IMR-90 (cell line): ENCODE measurements around the gene ZC3H4.

ENCODE experiments used
- BHLHE40 ChIP-seq: fragments of 150-350 bp; IDR thresholded peaks from 2 replicates; pipeline ENCODE4 v1.6.1; 2016; ENCODE audit warnings: mild to moderate bottlenecking, low read depth, low read length
- FOS ChIP-seq: fragments of 150-350 bp; IDR thresholded peaks from 2 replicates; pipeline ENCODE4 v1.6.1; 2016; ENCODE audit warnings: low read depth, low read length
- NFE2L2 ChIP-seq: fragments of 150-350 bp; IDR thresholded peaks from 2 replicates; pipeline ENCODE4 v1.6.1; 2016; ENCODE audit warnings: low read depth, mild to moderate bottlenecking, low read length
- POLR2A ChIP-seq: IDR thresholded peaks from 2 replicates; pipeline ENCODE4 v1.6.1; 2012; ENCODE audit warnings: mild to moderate bottlenecking, low read depth, low read length
- TF ChIP-seq, protein P1 (sequence below): conservative IDR thresholded peaks from 2 replicates; pipeline ENCODE4 v1.5.1; 2012; ENCODE audit warnings: mild to moderate bottlenecking, low read depth, low read length, improper control_type of control experiment

DNA sequence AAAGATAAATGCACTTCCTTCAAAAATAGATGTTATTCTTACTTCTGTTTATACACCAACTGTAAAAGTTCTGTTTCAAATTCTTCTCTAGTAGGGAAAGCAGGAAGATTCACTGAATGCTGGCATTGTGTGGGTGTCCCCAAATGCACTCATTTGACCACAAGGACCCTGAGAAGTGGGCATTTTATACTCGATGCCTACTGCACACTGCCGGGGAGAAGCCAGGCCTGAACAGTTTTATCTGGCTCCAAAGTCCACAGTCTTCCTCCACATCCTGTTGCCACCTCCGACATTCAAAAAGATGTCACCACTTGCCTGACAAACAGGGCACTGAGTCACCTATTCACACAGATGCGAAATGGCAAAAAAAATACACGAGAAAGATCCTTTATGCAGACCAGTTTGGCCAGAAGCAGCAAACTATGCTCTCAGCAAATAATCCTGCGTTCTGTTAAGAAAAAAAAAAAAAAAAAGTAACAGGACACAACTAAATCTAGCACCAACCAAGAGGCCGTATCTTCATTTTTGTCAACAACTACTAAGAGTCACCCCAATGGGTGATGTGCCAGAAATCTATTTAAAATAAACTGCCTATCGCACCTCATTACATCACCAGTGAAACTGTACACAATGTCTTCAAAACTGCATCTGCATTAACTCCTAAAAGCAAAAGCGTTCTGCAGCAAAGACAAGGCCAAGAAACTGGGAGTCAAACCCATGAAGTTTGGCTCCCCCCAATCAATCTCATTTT lies 6.2 kb downstream of the ZC3H4 start:
- TF ChIP-seq, protein P1, sequence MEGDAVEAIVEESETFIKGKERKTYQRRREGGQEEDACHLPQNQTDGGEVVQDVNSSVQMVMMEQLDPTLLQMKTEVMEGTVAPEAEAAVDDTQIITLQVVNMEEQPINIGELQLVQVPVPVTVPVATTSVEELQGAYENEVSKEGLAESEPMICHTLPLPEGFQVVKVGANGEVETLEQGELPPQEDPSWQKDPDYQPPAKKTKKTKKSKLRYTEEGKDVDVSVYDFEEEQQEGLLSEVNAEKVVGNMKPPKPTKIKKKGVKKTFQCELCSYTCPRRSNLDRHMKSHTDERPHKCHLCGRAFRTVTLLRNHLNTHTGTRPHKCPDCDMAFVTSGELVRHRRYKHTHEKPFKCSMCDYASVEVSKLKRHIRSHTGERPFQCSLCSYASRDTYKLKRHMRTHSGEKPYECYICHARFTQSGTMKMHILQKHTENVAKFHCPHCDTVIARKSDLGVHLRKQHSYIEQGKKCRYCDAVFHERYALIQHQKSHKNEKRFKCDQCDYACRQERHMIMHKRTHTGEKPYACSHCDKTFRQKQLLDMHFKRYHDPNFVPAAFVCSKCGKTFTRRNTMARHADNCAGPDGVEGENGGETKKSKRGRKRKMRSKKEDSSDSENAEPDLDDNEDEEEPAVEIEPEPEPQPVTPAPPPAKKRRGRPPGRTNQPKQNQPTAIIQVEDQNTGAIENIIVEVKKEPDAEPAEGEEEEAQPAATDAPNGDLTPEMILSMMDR = no peak
- TF ChIP-seq NFE2L2 (no peak), POLR2A (no peak), FOS (no peak), BHLHE40 (no peak)
